Measurements from ENCODE around the gene DNAH6. TPM values are rescaled to one million over a fixed set of nuclear protein-coding genes. Genes with fewer than 3 reads are reported as not detected.

The DNAH6 gene
- total and polyA plus RNA-seq, 2 of the 8 experiments (the other 6 are each of a cell fraction or from before 2014, with no cell fraction given), result 0.06 to 0.43 TPM

DNA sequence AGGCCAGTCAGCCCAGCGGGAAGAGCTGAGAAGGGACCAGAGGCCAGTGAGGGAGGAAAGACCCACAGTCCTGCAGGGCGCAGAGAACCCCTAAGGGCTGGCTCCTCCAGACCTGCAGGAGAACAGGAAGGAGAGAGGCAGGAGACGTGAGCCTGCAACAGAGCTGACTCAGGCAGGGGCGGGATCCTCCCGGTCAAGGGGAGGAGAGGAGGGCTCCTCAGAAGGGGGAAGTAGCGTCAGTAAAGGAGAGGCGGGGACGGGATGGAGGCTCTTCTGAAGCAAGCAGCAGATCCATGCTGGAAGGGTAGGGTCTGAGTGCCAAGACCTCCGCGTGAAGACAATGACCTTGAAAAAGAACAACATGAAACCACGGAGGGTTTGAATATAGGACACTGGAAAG, 313.8 kb downstream of the DNAH6 start:
- ChIA-PET CTCF (ENCODE audit: partially characterized antibody) (interaction anchor here (0.6 to 2.7 kb wide), 8 partner anchors 11 to 281 kb away, joined by 3 to 10 read pairs (median 3); no protein-coding TSS in a partner anchor), POLR2A (ENCODE audit: partially characterized antibody) (no interaction called here)
- H3K27ac ChIP-seq (ENCODE audit: low read depth, low read length), result no peak overlapping the region
- no peak overlapping the region for H3K4me2 ChIP-seq (ENCODE audit: insufficient read depth in 1 of 2, low read depth in 2 of 2, low read length in 2 of 2)
- H3K9ac ChIP-seq (replicated peaks in 1 of 4; ENCODE audit: extremely low read depth in 1 of 4, low read depth in 3 of 4, low read length in 3 of 4), result no peak overlapping the region
- no peak overlapping the region; the same call in 1 of the 2 replicates for H2AK5ac ChIP-seq (ENCODE audit: low read depth, low read length)
- H3K27me3 ChIP-seq (replicated peaks in 1 of 4; ENCODE audit: control insufficient read depth in 3 of 4, extremely low read depth in 1 of 4, insufficient read depth in 3 of 4, low read length in 3 of 4), result peaks cover 0 to 2% (median 0%) of the 10 kb centered on the region in 4 experiments; a peak in 1 of 7 replicates
- no peak overlapping the region for H3K4ac ChIP-seq (replicated peaks; ENCODE audit: insufficient read length, low read depth, low read length)
- H2BK15ac ChIP-seq (ENCODE audit: low read length), result no peak overlapping the region
- no peaks in the 10 kb centered on the region for H3K9me3 ChIP-seq (ENCODE audit: insufficient read depth in 2 of 2, low read depth in 1 of 2, low read length in 1 of 2)
- H2BK120ac ChIP-seq (replicated peaks; ENCODE audit: low read depth, low read length), result no peak overlapping the region
- no peaks in the 10 kb centered on the region for H3K36me3 ChIP-seq (ENCODE audit: control insufficient read depth in 2 of 4, insufficient read depth in 4 of 4, low read length in 3 of 4)
- no peak overlapping the region for H2AFZ ChIP-seq (ENCODE audit: low read length)
- H4K5ac ChIP-seq (ENCODE audit: insufficient read length, low read depth, low read length), result no peak overlapping the region
- no peak overlapping the region; the same call in 1 of the 2 replicates for H2BK5ac ChIP-seq (ENCODE audit: low read depth, low read length)
- peak overlapping the region; percentile 98 for H3K56ac ChIP-seq (replicated peaks; ENCODE audit: insufficient read length, low read depth, low read length)
- peaks cover 8% of the 10 kb centered on the region; the same call in 1 of the 2 replicates for H3K23me2 ChIP-seq (ENCODE audit: low read depth, low read length)
- peaks cover 2% of the 10 kb centered on the region; the same call in 1 of the 2 replicates for H3K79me1 ChIP-seq (ENCODE audit: low read depth, low read length)
- no peak for TF ChIP-seq BCL11A (IDR thresholded peaks at IDR 0.05; ENCODE audit: low read depth in 2 of 2, low read length in 2 of 2)
- TF ChIP-seq JUND (IDR thresholded peaks at IDR 0.05; ENCODE audit: low read length), result no peak
- no peak for TF ChIP-seq RFX5 (IDR thresholded peaks at IDR 0.05; ENCODE audit: borderline replicate concordance, low read depth, low read length)
- no peak for TF ChIP-seq NRF1 (IDR thresholded peaks at IDR 0.05; ENCODE audit: low read depth, low read length)
- no peak for TF ChIP-seq CHD2 (IDR thresholded peaks at IDR 0.05; ENCODE audit: low read length)
- TF ChIP-seq SAP30 (IDR thresholded peaks at IDR 0.05; ENCODE audit: insufficient read depth, insufficient replicate concordance, low read length), result no peak
- no peak for TF ChIP-seq EP300 (IDR thresholded peaks at IDR 0.05; ENCODE audit: borderline replicate concordance in 1 of 2, low read depth in 2 of 2, low read length in 2 of 2)
- no peak for TF ChIP-seq POLR2AphosphoS5 (IDR thresholded peaks at IDR 0.05; ENCODE audit: low read depth, low read length)
- TF ChIP-seq, protein P1, sequence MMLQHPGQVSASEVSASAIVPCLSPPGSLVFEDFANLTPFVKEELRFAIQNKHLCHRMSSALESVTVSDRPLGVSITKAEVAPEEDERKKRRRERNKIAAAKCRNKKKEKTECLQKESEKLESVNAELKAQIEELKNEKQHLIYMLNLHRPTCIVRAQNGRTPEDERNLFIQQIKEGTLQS (IDR thresholded peaks at IDR 0.05; ENCODE audit: insufficient read depth, low read depth, low read length), result no peak
- H3K4me3 ChIP-seq (ENCODE audit: extremely low read depth in 1 of 4, insufficient read depth in 2 of 4, low read depth in 3 of 4, low read length in 4 of 4), result no peak overlapping the region
- H3K18ac ChIP-seq (ENCODE audit: extremely low read depth, low read length), result no peak overlapping the region; the same call in 1 of the 2 replicates
- no peak overlapping the region for H4K8ac ChIP-seq (ENCODE audit: extremely low read depth, insufficient read depth, low read length)
- peaks cover 2 to 7% of the 10 kb centered on the region in 2 experiments for H4K20me1 ChIP-seq (replicated peaks in 1 of 2; ENCODE audit: control insufficient read depth in 1 of 2, insufficient read depth in 2 of 2, low read length in 2 of 2)
- peaks cover 0 to 7% (median 2%) of the 10 kb centered on the region in 4 experiments; a peak in 5 of 7 replicates for H3K4me1 ChIP-seq (replicated peaks in 1 of 4; ENCODE audit: control insufficient read depth in 3 of 4, insufficient read depth in 4 of 4, low read length in 3 of 4)
- no peak overlapping the region for H3K23ac ChIP-seq (ENCODE audit: insufficient read length)
- no peak overlapping the region for H3K14ac ChIP-seq (ENCODE audit: insufficient read length)
- WGBS, 2 experiments (ENCODE audit: extremely low coverage in 1 of 2, insufficient coverage in 1 of 2, insufficient read length in 1 of 2, insufficient replicate concordance in 2 of 2, low coverage in 1 of 2, low lambda C conversion rate in 2 of 2, missing lambda C conversion rate in 1 of 2), result 86% methylated on average over 10 of the region's 11 CpGs; no CpG with 5 or more reads in 1 of the 2 experiments
- H3K79me2 ChIP-seq (ENCODE audit: control insufficient read depth in 1 of 2, insufficient read depth in 2 of 2, low read length in 2 of 2), result no peaks in the 10 kb centered on the region
- H2BK20ac ChIP-seq (ENCODE audit: low read length), result no peak overlapping the region
- H4K91ac ChIP-seq (replicated peaks; ENCODE audit: insufficient read length, low read length), result peak overlapping the region; percentile 95
- FAIRE-seq (no peak), DNase-seq (ENCODE audit: low read depth in 1 of 2, low spot score in 2 of 2) (no peak)
- H2BK12ac ChIP-seq (ENCODE audit: low read depth, low read length), result no peak overlapping the region
